ENCODE data around the gene CSK. TPM values are rescaled to one million over a fixed set of nuclear protein-coding genes. Genes with fewer than 3 reads are reported as not detected.

Gene CSK
- polyA plus RNA-seq, 1 of the 3 experiments (the other 2 are of a cell fraction): 53.1 TPM

GRCh38 chr15:74788683-74789151, 6.8 kb downstream of the CSK start:
- H2AFZ ChIP-seq (ENCODE audit: low read depth): no peak overlapping the region
- 92% methylated on average over 8 of the region's 9 CpGs for WGBS (ENCODE audit: low lambda C conversion rate)
- POLR2A ChIA-PET: no interaction called here
- no peak overlapping the region for H3K9ac ChIP-seq
- H3F3A ChIP-seq (replicated peaks; ENCODE audit: insufficient read depth): peaks cover 14% of the 10 kb centered on the region
- H3K9me2 ChIP-seq: no peaks in the 10 kb centered on the region
- no peak overlapping the region for H3K4me3 ChIP-seq (ENCODE audit: low read depth in 2 of 2, low read length in 1 of 2)
- H3K27me3 ChIP-seq (ENCODE audit: insufficient read depth): no peaks in the 10 kb centered on the region
- H3K36me3 ChIP-seq (replicated peaks in 1 of 2; ENCODE audit: control insufficient read depth in 1 of 2, insufficient read depth in 2 of 2, low read length in 1 of 2): peaks cover 0 to 10% of the 10 kb centered on the region in 2 experiments
- peaks cover 98% of the 10 kb centered on the region for H4K20me1 ChIP-seq (ENCODE audit: insufficient read depth)
- CTCF ChIA-PET: interaction anchor here (1.1 to 3.0 kb wide), 13 partner anchors 9 to 241 kb away, joined by 4 to 23 read pairs (median 9); no protein-coding TSS in a partner anchor
- peaks cover 20 to 69% of the 10 kb centered on the region in 2 experiments for H3K4me1 ChIP-seq (ENCODE audit: control insufficient read depth in 1 of 2, insufficient read depth in 2 of 2, low read depth in 1 of 2, low read length in 1 of 2)
- no peak overlapping the region for H3K4me2 ChIP-seq
- H3K27ac ChIP-seq (ENCODE audit: low read depth in 2 of 2, low read length in 1 of 2): no peak overlapping the region; a peak in 1 of 4 replicates
- TF ChIP-seq MEF2A (IDR thresholded peaks at IDR 0.05; ENCODE audit: borderline replicate concordance, low read depth): no peak
- no peak for TF ChIP-seq USF1 (IDR thresholded peaks at IDR 0.05; ENCODE audit: borderline replicate concordance, low read depth)
- TF ChIP-seq CHD2 (IDR thresholded peaks at IDR 0.05; ENCODE audit: low read length, partially characterized antibody): no peak
- TF ChIP-seq USF2 (IDR thresholded peaks at IDR 0.05; ENCODE audit: borderline replicate concordance, low read depth, low read length): no peak
- TF ChIP-seq POLR2AphosphoS5 (IDR thresholded peaks at IDR 0.05; ENCODE audit: low read depth, low read length): no peak
- no peak for TF ChIP-seq RXRA (IDR thresholded peaks at IDR 0.05; ENCODE audit: borderline replicate concordance, low read depth)
- no peak for TF ChIP-seq TAF1 (IDR thresholded peaks at IDR 0.05; ENCODE audit: borderline replicate concordance, low read depth, low read length)
- TF ChIP-seq GATA2 (CRISPR knock-in tag; IDR thresholded peaks at IDR 0.05): no peak
- TF ChIP-seq ELF1 (IDR thresholded peaks at IDR 0.05): no peak
- no peak for TF ChIP-seq EP300 (IDR thresholded peaks at IDR 0.05; ENCODE audit: borderline replicate concordance in 1 of 2, low read depth in 1 of 2, low read length in 1 of 2)
- no peak for TF ChIP-seq IRF3 (IDR thresholded peaks at IDR 0.05; ENCODE audit: low read depth, low read length)
- no peak for TF ChIP-seq NFIC (IDR thresholded peaks at IDR 0.05; ENCODE audit: borderline replicate concordance)
- TF ChIP-seq ZBTB33 (IDR thresholded peaks at IDR 0.05; ENCODE audit: borderline replicate concordance, low read depth): no peak
- no peak for TF ChIP-seq MXI1 (IDR thresholded peaks at IDR 0.05; ENCODE audit: low read depth, low read length)
- TF ChIP-seq RAD21 (IDR thresholded peaks at IDR 0.05; ENCODE audit: low read length): no peak
- TF ChIP-seq FOSL2 (IDR thresholded peaks at IDR 0.05; ENCODE audit: borderline replicate concordance, low read depth): no peak
- TF ChIP-seq TEAD4 (IDR thresholded peaks at IDR 0.05; ENCODE audit: borderline replicate concordance, insufficient read depth): no peak
- no peak for TF ChIP-seq PBX3 (IDR thresholded peaks at IDR 0.05)
- no peak for TF ChIP-seq FOXJ3 (CRISPR knock-in tag; IDR thresholded peaks at IDR 0.05)
- no peak for TF ChIP-seq TCF12 (IDR thresholded peaks at IDR 0.05)
- DNase-seq: no peak
- H3K79me2 ChIP-seq (ENCODE audit: insufficient read depth): peaks cover 99% of the 10 kb centered on the region
- no peaks in the 10 kb centered on the region for H3K9me3 ChIP-seq
